A549 (cell line): Measurements from ENCODE around the gene RAPGEF6.

ENCODE experiments used
- CEBPB ChIP-seq, 2 experiments: fragments of >200 bp in 1 of 2; sonication (Bioruptor Twin) in 1 of 2; formaldehyde crosslinking in 1 of 2; IDR thresholded peaks; 2 replicates each; pipeline ENCODE4 v1.6.1; 2012 to 2016
- EP300 ChIP-seq, 2 experiments: fragments of >200 bp; sonication (Bioruptor Twin); formaldehyde crosslinking; IDR thresholded peaks; 2 replicates in 1 of 2; 3 replicates in 1 of 2; pipeline ENCODE4 v1.6.1; 2016 to 2017
- JUNB ChIP-seq: fragments of >200 bp; sonication (Bioruptor Twin); formaldehyde crosslinking; IDR thresholded peaks from 2 replicates; pipeline ENCODE4 v1.6.1; 2016
- PBX3 ChIP-seq: IDR thresholded peaks from 2 replicates; pipeline ENCODE4 v1.6.1; 2012
- POLR2A ChIP-seq: IDR thresholded peaks from 2 replicates; pipeline ENCODE4 v1.6.1; 2012; ENCODE audit warnings: mild to moderate bottlenecking, low read length
- RAD21 ChIP-seq, 2 experiments: fragments of >200 bp in 1 of 2; sonication (Bioruptor Twin) in 1 of 2; formaldehyde crosslinking in 1 of 2; IDR thresholded peaks in 1 of 2; conservative IDR thresholded peaks in 1 of 2; 2 replicates in 1 of 2; 3 replicates in 1 of 2; pipeline ENCODE4 v1.6.1; 2012 to 2018; ENCODE audit warnings: inconsistent platforms in 1 of 2
- SREBF2 ChIP-seq: fragments of 450-650 bp; IDR thresholded peaks from 2 replicates; pipeline ENCODE4 v1.6.1; 2014; ENCODE audit warnings: mild to moderate bottlenecking, moderate library complexity
- TF ChIP-seq, protein P1 (sequence below): fragments of >200 bp; sonication (Bioruptor Twin); formaldehyde crosslinking; IDR thresholded peaks from 3 replicates; pipeline ENCODE4 v1.5.1; 2016
- TF ChIP-seq, protein P2 (sequence below): fragments of >200 bp; sonication (Bioruptor Twin); formaldehyde crosslinking; IDR thresholded peaks from 3 replicates; pipeline ENCODE4 v1.6.1; 2016

DNA sequence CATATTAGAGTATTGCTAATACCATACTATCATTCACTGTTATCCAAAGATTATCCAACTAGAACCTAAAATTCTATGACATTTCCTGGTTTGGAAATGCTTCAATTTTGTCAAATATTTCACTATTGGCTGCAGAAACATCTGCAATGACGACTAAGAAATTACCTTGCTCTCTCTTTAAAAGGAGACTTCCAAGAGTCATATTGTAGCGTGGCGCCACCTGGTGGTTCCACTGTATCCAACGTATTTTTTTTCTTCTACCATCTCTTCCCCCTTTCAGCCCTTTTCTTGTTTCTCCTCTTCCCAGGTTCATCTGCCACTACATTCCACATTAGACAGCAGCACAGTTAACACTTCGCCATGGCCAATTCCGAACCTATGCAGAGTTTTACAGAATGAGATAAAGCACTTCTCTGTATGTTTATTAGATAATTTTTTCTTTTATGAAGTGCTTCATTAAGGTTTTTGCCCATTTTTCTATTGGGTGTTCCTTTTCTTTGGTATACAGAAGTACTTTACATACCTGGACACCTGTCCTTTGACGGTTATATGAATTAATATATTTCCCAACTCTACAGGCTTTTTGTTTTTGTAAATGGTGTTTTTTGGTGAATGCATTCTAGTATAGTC, 217.7 kb downstream of the RAPGEF6 start:
- TF ChIP-seq, protein P1, sequence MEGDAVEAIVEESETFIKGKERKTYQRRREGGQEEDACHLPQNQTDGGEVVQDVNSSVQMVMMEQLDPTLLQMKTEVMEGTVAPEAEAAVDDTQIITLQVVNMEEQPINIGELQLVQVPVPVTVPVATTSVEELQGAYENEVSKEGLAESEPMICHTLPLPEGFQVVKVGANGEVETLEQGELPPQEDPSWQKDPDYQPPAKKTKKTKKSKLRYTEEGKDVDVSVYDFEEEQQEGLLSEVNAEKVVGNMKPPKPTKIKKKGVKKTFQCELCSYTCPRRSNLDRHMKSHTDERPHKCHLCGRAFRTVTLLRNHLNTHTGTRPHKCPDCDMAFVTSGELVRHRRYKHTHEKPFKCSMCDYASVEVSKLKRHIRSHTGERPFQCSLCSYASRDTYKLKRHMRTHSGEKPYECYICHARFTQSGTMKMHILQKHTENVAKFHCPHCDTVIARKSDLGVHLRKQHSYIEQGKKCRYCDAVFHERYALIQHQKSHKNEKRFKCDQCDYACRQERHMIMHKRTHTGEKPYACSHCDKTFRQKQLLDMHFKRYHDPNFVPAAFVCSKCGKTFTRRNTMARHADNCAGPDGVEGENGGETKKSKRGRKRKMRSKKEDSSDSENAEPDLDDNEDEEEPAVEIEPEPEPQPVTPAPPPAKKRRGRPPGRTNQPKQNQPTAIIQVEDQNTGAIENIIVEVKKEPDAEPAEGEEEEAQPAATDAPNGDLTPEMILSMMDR = peak; percentile 92
- TF ChIP-seq JUNB (no peak), SREBF2 (no peak), POLR2A (no peak), PBX3 (no peak), CEBPB (IDR thresholded peaks at IDR 0.05) (no peak), RAD21 (conservative IDR thresholded peaks at IDR 0.05 in 1 of 2, IDR thresholded peaks at IDR 0.05 in 1 of 2) (peak; percentile 89 to 90), EP300 (IDR thresholded peaks at IDR 0.05) (no peak)
- TF ChIP-seq, protein P2, sequence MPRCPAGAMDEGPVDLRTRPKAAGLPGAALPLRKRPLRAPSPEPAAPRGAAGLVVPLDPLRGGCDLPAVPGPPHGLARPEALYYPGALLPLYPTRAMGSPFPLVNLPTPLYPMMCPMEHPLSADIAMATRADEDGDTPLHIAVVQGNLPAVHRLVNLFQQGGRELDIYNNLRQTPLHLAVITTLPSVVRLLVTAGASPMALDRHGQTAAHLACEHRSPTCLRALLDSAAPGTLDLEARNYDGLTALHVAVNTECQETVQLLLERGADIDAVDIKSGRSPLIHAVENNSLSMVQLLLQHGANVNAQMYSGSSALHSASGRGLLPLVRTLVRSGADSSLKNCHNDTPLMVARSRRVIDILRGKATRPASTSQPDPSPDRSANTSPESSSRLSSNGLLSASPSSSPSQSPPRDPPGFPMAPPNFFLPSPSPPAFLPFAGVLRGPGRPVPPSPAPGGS = no peak
